NCI-H460 (cell line): Measurements from ENCODE around the gene ZC3H18. TPM values are rescaled to one million over a fixed set of nuclear protein-coding genes. Genes with fewer than 3 reads are reported as not detected.

Experiments used
- DNase-seq: peaks from one replicate; pipeline ENCODE4 v3.0.0-alpha.2; 2016; ENCODE audit warnings: low read depth; ENCODE audit errors: extremely low read depth
- total RNA-seq: library from RNA; depleted of rRNA; stranded (reverse); fragments of >200 nt; shearing (Covaris generic); gene quantifications from 2 replicates; pipeline ENCODE4 v1.2.3, GENCODE V29; 2014

The ZC3H18 gene
- total RNA-seq, 1 experiment from 2014 or later = 12.8 TPM

DNA sequence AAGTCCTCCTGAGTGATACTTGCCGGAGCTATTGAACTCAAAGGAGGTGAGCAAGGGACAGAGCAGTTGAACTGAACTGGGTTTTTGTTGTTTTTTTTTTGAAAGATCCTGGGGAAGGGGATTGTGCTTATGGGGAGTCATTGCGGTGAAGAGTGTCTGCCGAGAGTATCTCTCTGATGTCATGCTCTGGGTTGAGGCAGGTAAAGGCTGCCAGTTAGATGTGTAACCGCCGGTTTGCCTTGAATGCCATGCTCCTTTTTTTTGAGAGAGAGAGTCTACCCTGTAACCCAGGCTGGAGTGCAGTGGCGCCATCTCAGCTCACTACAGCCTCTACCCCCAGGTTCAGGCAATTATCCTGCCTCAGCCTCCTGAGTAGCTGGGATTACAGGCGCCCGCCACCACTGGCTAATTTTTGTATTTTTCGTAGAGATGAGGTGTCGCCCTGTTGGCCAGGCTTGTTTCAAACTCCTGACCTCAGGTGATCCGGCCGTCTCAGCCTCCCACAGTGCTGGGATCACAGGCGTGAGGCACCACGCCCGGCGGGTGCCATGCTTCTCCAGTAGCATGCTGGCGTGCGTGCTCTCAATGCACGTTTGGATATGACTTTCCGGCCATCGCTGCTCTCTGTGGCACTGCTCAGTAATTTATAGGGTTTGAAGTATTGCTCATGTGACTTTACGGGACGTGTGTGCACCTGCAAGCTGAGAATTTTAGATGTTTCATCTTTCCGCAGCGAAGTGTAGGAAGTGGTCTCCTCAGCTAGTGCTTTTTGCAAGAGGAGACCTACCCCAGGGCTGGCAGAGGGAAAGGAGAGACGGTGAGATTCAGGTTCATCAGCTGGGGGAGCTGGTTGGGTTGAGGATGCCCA is 8.5 kb downstream of the ZC3H18 start:
- no peak for DNase-seq

DNA sequence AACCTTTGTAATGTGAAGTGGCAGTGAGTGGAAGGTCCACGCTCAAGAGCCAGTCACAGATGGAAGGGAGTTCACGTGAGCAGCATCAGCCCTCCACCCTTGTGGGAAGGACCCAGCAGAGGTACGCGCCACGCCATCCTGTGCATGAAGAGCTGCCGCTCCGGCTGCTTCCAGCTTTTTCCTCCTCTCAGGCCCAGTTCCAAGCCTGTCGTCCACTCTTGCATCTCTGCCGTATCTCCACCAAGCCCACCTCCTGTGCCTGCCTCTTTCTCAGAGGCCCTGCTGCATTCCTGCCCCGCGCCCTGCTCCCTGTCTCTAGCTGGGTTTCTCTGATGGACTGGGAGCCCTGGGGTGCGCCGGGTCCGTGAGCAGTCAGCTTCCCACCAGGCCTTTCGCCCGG is 10.2 kb downstream of the ZC3H18 start:
- DNase-seq = no peak

- no peak for DNase-seq
Measured at GRCh38 chr16:88581033-88581432, 10.8 kb downstream of the ZC3H18 start.

GRCh38 chr16:88582912-88583575 is 12.8 kb downstream of the ZC3H18 start:
- no peak for DNase-seq

- no peak for DNase-seq
Measured at GRCh38 chr16:88584676-88585075, 14.5 kb downstream of the ZC3H18 start.

DNA sequence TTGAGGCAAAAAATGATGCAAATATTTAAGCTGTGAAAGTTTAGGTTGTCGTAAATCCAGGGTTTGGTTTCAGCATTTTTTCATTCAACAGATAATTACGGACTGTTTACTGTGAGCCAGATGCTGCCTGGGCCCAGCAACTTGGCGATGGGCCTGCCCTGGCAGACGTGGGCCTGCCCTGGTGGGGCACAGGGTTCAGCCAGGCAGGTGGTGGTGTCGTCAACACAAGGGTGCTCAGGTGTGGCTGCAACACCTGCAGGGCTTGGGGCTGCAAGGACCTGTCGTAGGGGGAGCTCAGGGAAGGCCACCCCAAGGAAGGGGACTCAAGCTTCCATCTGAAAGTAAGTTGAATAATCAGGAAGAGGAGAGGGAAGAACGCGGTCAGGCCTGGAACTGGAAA is 15.1 kb downstream of the ZC3H18 start:
- DNase-seq = no peak

DNA sequence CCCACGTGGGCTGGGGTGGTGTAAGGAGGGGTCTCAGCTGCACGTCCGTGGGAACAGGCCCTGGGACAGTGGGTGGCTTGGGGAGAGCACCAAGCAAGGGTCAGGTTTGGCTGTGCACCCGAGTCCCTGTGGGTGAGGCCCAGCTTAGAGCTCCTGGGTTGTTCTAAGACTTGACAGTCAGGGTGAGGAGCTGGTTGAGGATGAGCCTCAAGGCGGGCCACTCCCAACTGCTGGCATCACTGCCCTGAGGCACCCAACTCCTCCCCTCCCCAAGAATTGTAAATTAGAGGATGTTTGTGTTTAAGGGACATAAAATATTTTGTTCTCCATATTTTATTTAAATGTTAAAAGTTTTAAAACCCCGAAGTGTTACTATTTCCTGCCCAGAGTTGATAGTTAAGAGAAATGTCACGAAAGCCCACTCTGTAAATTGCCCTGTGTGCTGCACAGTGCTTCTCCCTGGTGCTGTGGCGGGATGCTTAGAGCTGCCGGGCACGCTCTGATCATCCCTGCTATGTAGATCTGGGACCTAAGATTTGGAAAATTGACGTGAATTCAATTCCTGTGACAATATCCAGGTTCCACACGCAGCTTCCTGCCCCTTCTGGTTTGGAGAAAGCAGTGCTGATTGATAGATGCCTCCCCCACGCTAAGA is 15.9 kb downstream of the ZC3H18 start:
- DNase-seq = no peak

- no peak for DNase-seq
Measured at GRCh38 chr16:88588148-88588547, 17.9 kb downstream of the ZC3H18 start.

DNA sequence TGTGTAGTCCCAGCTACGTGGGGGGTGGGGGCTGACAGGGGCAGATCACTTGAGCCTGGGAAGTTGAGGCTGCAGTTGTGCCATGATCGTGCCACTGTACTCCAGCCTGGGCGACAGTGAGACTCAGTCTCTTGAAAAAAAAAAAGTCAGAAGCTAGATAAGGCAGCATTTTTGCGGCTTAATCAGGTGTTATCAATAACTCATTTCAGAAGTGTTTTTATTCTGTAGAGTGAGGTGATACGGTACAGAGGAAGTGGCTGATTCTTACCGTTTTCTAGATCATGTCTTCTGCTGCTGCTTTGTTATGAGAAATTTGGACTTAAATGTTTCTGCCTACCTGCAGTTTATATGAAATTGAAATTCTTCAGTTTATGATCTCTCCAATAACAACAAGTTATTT is 18.6 kb downstream of the ZC3H18 start:
- no peak for DNase-seq

DNA sequence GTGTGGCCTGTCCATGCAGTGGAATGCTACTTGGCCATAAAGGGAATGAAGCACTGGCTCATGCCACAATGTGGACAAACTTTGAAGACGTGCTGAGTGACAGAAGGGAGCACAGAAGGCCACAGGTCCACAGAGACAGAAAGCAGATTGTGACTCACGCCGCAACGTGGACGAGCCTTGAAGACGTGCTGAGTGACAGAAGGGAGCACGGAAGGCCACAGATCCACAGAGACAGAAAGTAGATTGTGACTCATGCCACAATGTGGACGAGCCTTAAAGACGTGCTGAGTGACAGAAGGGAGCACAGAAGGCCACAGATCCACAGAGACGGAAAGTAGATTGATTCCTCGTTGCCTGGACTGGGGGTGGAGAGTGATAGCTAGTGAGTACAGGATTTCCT is 19.2 kb downstream of the ZC3H18 start:
- DNase-seq = no peak

DNA sequence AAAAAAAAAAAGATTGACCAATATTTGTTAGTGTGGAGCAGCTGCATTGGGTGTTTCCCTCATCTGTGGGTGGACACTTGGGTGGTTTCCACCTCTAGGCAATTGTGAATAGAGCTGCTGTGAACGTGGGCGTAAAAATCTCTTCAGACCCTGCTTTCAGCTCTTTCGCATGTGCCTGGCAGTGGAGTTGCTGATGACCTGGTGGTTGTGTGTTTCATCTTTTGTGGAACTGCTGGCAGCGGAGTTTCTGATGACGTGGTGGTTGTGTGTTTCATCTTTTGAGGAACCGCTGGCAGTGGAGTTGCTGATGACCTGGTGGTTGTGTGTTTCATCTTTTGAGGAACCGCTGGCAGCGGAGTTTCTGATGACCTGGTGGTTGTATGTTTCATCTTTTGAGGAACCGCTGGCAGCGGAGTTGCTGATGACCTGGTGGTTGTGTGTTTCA is 21.4 kb downstream of the ZC3H18 start:
- DNase-seq = no peak

- DNase-seq = no peak
Measured at GRCh38 chr16:88593061-88593460, 22.9 kb downstream of the ZC3H18 start.

- no peak for DNase-seq
Measured at GRCh38 chr16:88593489-88593888, 23.3 kb downstream of the ZC3H18 start.

GRCh38 chr16:88593910-88594309 is 23.7 kb downstream of the ZC3H18 start:
- DNase-seq = no peak

DNA sequence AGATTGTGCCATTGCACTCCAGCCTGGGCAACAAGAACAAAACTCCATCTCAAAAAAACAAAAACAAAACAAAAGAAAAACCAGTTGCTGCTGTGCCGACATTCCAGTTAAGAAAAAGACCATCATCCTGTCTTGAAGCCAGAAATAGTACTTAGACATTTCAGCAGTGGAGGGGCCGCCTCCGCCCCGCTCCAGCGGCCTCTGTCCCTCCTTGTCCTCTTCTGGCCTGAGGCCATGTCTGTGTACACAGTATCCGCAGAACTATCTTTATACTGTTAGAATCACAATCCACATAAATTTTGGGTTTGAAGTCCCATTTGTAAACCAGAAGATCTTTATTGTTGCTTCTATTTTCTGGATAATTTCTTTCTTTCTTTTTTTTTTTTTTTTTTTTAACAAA is 24.9 kb downstream of the ZC3H18 start:
- DNase-seq = no peak

GRCh38 chr16:88595921-88596320 is 25.7 kb downstream of the ZC3H18 start:
- no peak for DNase-seq

GRCh38 chr16:88596483-88596882 is 26.3 kb downstream of the ZC3H18 start:
- no peak for DNase-seq

DNA sequence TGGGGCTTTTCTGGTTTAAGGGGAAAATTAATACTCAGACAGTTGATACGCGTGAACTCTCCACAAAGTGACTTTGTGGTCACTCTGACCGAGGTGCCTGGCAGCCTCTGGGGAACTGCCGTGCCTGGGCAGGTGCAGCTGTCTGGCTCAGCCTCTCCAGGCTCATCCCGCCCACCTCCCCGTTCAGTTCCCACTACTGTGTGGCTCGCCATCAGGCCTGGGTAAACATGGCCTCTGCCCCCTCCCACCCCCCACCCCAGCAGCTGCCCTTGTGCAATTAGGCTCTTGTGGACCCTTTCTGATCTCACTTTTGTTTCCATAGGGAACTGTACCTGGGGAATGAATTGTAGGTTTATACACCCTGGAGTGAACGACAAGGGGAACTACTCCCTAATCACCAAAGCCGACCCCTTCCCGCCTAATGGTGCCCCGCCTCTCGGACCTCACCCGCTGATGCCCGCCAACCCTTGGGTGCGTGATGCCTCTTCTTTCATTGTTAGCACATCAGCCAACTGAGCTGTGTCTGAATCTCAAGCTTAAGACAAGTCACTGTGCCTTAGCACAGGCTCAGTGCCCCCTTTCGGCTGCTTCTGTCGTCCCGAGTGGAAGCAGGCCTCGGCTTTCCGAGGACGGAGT is 27.8 kb downstream of the ZC3H18 start:
- no peak for DNase-seq

DNA sequence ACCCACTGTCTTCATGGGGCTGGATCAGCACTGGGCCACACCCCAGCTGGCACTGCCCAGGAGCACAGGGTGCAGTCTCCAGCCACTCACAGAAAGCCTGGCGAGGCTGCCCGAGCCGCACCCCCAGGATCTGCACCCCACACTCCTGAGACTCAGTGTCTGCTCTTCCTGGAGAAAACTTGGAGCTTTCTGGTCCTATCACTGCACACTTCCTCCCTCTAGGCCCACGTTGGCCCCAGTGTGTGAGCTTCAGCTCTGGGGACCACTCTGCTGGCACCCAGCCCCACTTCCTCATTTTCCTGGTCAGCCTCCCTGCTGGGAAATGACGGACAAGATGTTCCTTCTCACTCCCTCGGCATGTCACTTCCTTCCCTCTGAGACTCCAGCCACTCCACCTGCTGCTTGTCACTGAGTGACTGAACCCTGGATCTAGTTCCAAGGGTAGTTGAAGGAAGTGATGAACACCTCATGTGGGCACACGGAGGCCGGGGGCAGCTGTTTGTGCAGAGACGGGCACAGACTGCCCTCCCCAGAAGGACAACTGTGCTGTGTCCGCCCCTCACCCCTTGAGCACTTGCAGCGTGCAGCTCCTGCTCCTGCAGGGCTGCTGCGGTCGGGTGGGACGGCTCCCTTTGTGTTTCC is 29.0 kb downstream of the ZC3H18 start:
- no peak for DNase-seq

GRCh38 chr16:88599825-88600538 is 29.8 kb downstream of the ZC3H18 start:
- no peak for DNase-seq
